Muscle of leg (tissue), 11 donors: Measurements from ENCODE around the gene C2. TPM values are rescaled to one million over a fixed set of nuclear protein-coding genes. Genes with fewer than 3 reads are reported as not detected.
"Not testable (repeated sequence)": the region's sequence is repeated elsewhere in the genome, so short reads cannot be mapped to it uniquely, and the experiment has no call there.

Experiments
- DNase-seq: peaks from one replicate; pipeline ENCODE4 v3.0.0; 2013
- H3K27ac ChIP-seq: one replicate; pipeline ENCODE4 v1.5.1; 2013; ENCODE audit warnings: mild to moderate bottlenecking, low read length, control low read depth
- H3K27me3 ChIP-seq: one replicate; pipeline ENCODE4 v1.6.1; 2013; ENCODE audit warnings: low read length; ENCODE audit not compliant: control insufficient read depth, insufficient read depth
- H3K36me3 ChIP-seq: one replicate; pipeline ENCODE4 v1.6.1; 2013; ENCODE audit warnings: low read length; ENCODE audit not compliant: control insufficient read depth, insufficient read depth
- H3K4me1 ChIP-seq: one replicate; pipeline ENCODE4 v1.6.1; 2013; ENCODE audit warnings: low read length; ENCODE audit not compliant: control insufficient read depth, insufficient read depth
- H3K4me3 ChIP-seq: one replicate; pipeline ENCODE4 v1.5.1; 2013; ENCODE audit warnings: low read length, control low read depth
- H3K9me3 ChIP-seq: replicated peaks from 2 replicates; pipeline ENCODE4 v1.6.1; 2013; ENCODE audit warnings: low read depth, low read length; ENCODE audit not compliant: control insufficient read depth
- WGBS: methylation state at CpG from one replicate; pipeline ENCODE4 v1.1.5; 2013; ENCODE audit warnings: missing lambda C conversion rate; ENCODE audit not compliant: insufficient coverage; 5-methylcytosine and 5-hydroxymethylcytosine counted together
- polyA plus RNA-seq, 8 donors: library from polyadenylated mRNA; unstranded; fragments of 120-200 nt; gene quantifications; one replicate each; pipeline versions ENCODE4 v1.2.1 to v1.2.3, GENCODE V29; 2013; ENCODE audit warnings: inconsistent platforms in 1 of 8, low replicate concordance in 1 of 8; ENCODE audit not compliant: insufficient read length in 8 of 8, insufficient read depth in 1 of 8
- total RNA-seq: library from RNA; stranded (reverse); fragments of 120-200 nt; gene quantifications from one replicate; pipeline ENCODE4 v1.2.4, GENCODE V29; 2013

Gene C2
- total and polyA plus RNA-seq, 9 donors: 3.3 to 9.5 (median 4.9) TPM

- not testable (repeated sequence) for H3K36me3 ChIP-seq, H3K4me3 ChIP-seq, H3K4me1 ChIP-seq, DNase-seq, H3K27me3 ChIP-seq, H3K27ac ChIP-seq, H3K9me3 ChIP-seq
- WGBS: 79% methylated on average over 7 of the region's 8 CpGs
Measured at GRCh38 chr6:31906727-31907126, 20.8 kb upstream of the C2 start.

DNA sequence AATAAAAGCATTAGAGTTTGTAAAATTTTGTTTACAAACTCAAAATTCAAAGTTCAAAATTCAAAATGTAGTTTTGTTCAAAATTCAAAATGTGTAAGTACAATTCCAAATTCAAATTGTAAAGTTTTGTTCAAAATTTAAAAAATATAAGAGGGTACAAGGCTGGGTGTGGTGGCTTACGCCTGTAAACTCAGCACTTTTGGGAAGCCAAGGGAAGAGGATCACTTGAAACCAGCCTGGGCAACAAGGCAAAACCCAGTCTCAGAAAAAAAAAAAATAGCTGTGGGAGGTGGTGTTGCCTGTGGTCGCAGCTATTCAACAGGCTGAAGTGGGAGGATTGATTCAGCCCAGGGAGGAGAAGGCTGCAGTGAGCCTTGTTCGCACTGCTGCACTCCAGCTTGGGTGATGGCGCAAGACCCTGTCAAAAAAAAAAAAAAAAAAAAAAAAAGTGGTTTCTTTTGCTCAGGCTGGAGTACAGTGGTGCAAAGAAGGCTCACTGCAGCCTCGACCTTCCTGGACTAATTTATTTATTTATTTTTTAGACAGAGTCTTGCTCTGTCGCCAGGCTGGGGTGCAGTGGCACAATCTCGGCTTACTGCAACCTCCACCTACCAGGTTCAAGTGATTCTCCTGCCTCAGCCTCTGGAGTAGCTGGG lies 20.2 kb upstream of the C2 start:
- no peak for DNase-seq
- Histone ChIP-seq H3K36me3 (no peaks in the 10 kb centered on the region), H3K27ac (no peak overlapping the region), H3K27me3 (peaks cover 3% of the 10 kb centered on the region), H3K4me1 (peaks cover 7% of the 10 kb centered on the region), H3K9me3 (no peaks in the 10 kb centered on the region), H3K4me3 (no peak overlapping the region)
- 69% methylated on average over 4 of the region's 7 CpGs for WGBS

DNA sequence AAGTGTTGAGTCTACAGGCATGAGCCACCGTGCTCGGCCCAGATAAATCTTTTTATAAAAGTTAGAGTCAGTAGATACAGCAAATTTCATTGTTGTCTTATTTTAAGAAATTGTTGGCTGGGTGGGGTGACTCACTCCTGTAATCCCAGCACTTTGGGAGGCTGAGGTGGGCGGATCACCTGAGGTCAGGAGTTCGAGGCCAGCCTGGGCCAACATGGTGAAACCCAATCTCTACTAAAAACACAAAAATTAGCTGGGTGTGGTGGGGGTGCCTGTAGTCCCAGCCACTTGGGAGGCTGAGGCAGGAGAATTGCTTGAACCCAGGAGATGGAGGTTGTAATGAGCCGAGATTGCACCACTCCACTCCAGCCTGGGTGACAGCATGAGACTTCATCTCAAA lies 19.3 kb upstream of the C2 start:
- not testable (repeated sequence) for H3K4me3 ChIP-seq, H3K4me1 ChIP-seq, H3K27ac ChIP-seq, H3K27me3 ChIP-seq, H3K9me3 ChIP-seq, H3K36me3 ChIP-seq, DNase-seq
- no CpG with 5 or more reads among the region's 5 CpGs for WGBS

- DNase-seq: no peak
- H3K27me3 ChIP-seq: peaks cover 3% of the 10 kb centered on the region
- WGBS: 20% methylated on average over 1 of the region's 4 CpGs
Measured at GRCh38 chr6:31908791-31909190, 18.7 kb upstream of the C2 start.

GRCh38 chr6:31909298-31909697 lies 18.2 kb upstream of the C2 start:
- H3K4me3 ChIP-seq, H3K4me1 ChIP-seq, H3K36me3 ChIP-seq, DNase-seq, H3K9me3 ChIP-seq, H3K27me3 ChIP-seq, H3K27ac ChIP-seq: not testable (repeated sequence)
- WGBS: 74% methylated on average over 4 of the region's 7 CpGs

More at GRCh38 chr6:31908791-31909190, 18.7 kb upstream of the C2 start:
- Histone ChIP-seq H3K9me3 (no peaks in the 10 kb centered on the region), H3K4me1 (no peaks in the 10 kb centered on the region), H3K4me3 (no peak overlapping the region), H3K27ac (no peak overlapping the region), H3K36me3 (no peaks in the 10 kb centered on the region)

DNA sequence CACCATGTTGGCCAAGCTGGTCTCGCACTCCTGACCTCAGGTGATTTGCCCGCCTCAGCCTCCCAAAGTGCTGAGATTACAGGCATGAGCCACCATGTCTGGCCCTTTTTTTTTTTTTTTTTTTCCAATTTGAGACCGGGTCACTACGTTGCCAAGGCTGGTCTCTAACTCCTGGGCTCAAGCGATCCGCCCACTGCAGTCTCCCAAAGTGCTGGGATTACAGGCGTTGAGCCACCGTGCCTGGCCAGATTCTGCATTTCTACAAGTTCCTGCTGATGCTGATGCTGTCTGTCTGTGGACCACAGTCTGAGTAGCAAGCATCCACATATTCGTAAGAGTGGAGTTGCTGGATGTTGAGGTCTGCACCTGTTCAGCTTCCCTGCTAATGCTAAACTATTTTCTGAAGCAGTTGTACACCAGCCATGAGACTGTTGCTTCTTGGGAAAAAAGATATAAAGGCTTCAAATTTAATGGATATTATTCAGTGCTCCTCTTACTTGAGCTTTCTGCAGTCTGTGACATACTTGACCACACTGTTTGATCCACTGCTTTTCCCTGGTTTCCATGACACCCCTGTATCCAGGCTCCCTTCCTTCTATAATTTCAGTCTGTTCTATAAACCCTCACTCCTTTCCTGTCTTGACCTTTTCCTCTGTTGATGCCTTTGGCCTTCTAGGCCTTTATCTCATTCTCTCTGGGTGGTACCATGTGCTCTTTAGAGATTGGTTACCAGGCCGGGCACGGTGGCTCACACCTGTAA lies 15.5 kb upstream of the C2 start:
- DNase-seq: no peak
- Histone ChIP-seq H3K4me3 (no peak overlapping the region), H3K27me3 (peaks cover 3% of the 10 kb centered on the region), H3K36me3 (no peaks in the 10 kb centered on the region), H3K27ac (no peak overlapping the region), H3K4me1 (no peaks in the 10 kb centered on the region), H3K9me3 (no peaks in the 10 kb centered on the region)
- WGBS: 67% methylated on average over 9 of the region's 11 CpGs

DNA sequence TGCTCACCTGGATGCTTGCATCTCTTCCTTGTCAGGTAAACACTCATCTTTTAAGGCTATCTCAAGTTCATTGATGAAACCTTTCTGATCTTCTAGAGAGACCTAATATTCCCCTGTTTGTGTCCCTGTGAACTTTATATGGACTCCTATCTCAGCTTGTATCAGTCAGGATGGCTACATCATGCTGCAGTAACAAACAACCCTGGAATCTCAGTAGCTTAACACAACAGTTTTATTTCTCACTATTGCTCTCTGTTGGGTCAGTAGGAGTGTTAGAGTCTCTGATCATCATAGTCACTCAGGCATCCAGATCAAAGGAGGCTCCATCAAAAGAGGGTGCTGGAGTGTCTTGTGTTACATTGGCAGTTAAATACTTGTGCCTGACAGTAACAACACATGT lies 12.2 kb upstream of the C2 start:
- no peak for DNase-seq
- no peaks in the 10 kb centered on the region for H3K9me3 ChIP-seq
- no peak overlapping the region for H3K4me3 ChIP-seq
- H3K36me3 ChIP-seq: no peaks in the 10 kb centered on the region
- no peak overlapping the region for H3K27ac ChIP-seq
- no peaks in the 10 kb centered on the region for H3K27me3 ChIP-seq
- no peaks in the 10 kb centered on the region for H3K4me1 ChIP-seq

- no peaks in the 10 kb centered on the region for H3K36me3 ChIP-seq
- no peak overlapping the region for H3K4me3 ChIP-seq
- H3K27me3 ChIP-seq: no peaks in the 10 kb centered on the region
- no peaks in the 10 kb centered on the region for H3K9me3 ChIP-seq
- no peak for DNase-seq
- H3K4me1 ChIP-seq: no peaks in the 10 kb centered on the region
- no peak overlapping the region for H3K27ac ChIP-seq
- WGBS: 88% methylated on average over 2 of the region's 6 CpGs
Measured at GRCh38 chr6:31915756-31916155, 11.8 kb upstream of the C2 start.

DNA sequence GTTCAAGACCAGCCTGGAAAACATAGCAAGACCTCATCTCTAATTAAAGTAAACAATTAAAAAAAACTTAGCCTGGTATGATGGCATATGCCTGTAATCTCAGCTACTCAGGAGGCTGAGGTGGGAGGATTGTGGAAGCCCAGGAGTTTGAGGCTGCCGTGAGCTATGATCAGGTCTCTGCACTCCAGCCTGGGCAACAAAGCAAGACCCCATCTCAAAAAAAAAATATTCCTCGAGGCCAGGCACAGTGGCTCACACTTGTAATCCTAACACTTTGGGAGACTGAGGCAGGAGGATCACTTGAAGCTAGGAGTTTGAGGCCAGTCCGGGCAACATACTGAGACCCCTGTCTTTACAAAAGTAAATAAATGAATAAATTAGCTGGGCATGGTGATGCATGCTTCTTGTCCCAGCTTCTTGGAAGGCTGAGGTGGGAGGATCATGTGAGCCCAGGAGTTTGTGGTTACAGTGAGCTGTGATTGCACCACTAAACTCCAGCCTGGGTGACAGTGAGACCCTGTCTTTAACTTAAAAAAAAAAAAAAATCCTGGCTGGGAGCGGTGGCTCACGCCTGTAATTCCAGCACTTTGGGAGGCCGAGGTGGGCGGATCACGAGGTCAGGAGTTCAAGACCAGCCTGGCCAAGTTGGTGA lies 9.3 kb upstream of the C2 start:
- Histone ChIP-seq H3K27me3 (no peaks in the 10 kb centered on the region), H3K36me3 (no peaks in the 10 kb centered on the region), H3K27ac (no peak overlapping the region), H3K4me1 (no peaks in the 10 kb centered on the region), H3K9me3 (no peaks in the 10 kb centered on the region), H3K4me3 (no peak overlapping the region)
- no peak for DNase-seq
- no CpG with 5 or more reads among the region's 8 CpGs for whole genome bisulfite sequencing

DNA sequence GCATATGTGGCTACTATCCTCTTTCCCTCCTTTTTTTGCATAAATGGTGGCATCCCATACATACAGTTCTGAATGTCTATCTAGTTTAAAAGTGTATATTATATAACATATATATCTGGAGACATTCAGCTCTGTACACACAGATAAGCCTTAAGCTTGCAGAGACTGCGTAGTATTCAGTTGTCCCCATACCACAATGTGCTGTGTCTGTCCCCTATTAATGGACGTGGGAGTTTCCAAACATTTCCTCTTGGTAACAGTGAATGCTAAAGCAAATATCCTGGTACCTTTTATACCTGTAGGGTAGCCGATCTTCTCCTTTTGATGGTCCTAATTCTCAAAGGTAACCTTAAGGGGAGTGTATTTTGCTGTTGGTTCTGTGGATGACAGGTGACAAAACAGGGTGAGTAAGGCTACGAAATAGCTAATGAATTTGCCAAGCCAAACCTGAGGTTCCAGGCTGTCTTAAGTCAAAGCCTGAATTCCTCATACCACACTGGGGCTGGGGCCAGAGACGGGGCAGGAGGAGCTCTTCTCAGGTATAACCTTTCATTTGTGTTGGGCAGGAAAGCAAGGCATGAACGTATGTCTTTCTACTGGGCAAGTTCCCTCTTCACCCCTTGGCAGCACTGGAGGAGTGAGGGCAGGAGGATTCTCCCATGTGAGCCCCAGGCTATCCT lies 7.8 kb upstream of the C2 start:
- H3K27me3 ChIP-seq: no peaks in the 10 kb centered on the region
- no peak for DNase-seq
- no peaks in the 10 kb centered on the region for H3K9me3 ChIP-seq
- H3K36me3 ChIP-seq: no peaks in the 10 kb centered on the region
- no peaks in the 10 kb centered on the region for H3K4me1 ChIP-seq
- no CpG with 5 or more reads among the region's 6 CpGs for WGBS
- H3K27ac ChIP-seq: no peak overlapping the region
- no peak overlapping the region for H3K4me3 ChIP-seq
